ENCODE results near the gene BNIP3. TPM values are rescaled to one million over a fixed set of nuclear protein-coding genes. Genes with fewer than 3 reads are reported as not detected.
A peak's percentile ranks its signal among the peaks of the same experiment; 100 is the strongest.

The BNIP3 gene
- total RNA-seq, 1 donor from 2014 or later = 112 TPM

DNA sequence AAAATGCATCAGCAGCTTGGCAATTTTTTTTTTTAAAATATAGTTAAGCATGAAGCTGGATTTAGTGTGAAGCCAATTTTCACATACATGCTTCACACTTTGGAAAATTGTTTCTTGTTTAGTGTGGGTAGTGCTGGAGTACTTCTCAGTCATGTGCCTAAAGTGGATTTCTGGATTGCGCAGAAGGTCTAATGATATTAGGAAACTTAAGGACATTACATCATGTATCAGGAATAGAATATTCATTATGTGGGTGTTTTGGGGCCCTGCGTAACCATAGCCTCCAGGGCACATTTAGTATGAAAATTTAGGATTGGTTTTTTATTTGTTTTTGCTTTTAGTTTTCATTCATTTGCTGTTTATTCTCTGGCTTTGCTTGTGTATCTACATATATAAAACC, 28.8 kb upstream of the BNIP3 start:
- no peak overlapping the region for H3K27ac Mint-ChIP-seq (ENCODE audit: unreplicated experiment)
- no peaks in the 10 kb centered on the region for H3K4me1 ChIP-seq (ENCODE audit: insufficient read depth, low read length)
- no peak for FAIRE-seq
- H3K27me3 Mint-ChIP-seq (ENCODE audit: low read depth, unreplicated experiment) = peaks cover 10% of the 10 kb centered on the region
- DNase-seq (ENCODE audit: low read depth) = no peak
- H3K9me3 Mint-ChIP-seq (ENCODE audit: unreplicated experiment) = no peaks in the 10 kb centered on the region
- no peak overlapping the region for H3K4me2 ChIP-seq (ENCODE audit: low read length)
- no peaks in the 10 kb centered on the region for H4K20me1 ChIP-seq (ENCODE audit: insufficient read depth, low read length)
- no peak overlapping the region for H2AFZ ChIP-seq (ENCODE audit: low read depth, low read length)
- H3K9ac ChIP-seq (ENCODE audit: low read length) = no peak overlapping the region
- no peaks in the 10 kb centered on the region for H3K79me2 ChIP-seq (ENCODE audit: insufficient read depth, low read length)
- TF ChIP-seq, protein P1, sequence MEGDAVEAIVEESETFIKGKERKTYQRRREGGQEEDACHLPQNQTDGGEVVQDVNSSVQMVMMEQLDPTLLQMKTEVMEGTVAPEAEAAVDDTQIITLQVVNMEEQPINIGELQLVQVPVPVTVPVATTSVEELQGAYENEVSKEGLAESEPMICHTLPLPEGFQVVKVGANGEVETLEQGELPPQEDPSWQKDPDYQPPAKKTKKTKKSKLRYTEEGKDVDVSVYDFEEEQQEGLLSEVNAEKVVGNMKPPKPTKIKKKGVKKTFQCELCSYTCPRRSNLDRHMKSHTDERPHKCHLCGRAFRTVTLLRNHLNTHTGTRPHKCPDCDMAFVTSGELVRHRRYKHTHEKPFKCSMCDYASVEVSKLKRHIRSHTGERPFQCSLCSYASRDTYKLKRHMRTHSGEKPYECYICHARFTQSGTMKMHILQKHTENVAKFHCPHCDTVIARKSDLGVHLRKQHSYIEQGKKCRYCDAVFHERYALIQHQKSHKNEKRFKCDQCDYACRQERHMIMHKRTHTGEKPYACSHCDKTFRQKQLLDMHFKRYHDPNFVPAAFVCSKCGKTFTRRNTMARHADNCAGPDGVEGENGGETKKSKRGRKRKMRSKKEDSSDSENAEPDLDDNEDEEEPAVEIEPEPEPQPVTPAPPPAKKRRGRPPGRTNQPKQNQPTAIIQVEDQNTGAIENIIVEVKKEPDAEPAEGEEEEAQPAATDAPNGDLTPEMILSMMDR (IDR thresholded peaks at IDR 0.05; ENCODE audit: insufficient read depth, low read depth, low read length) = no peak
- TF ChIP-seq EZH2 (IDR thresholded peaks at IDR 0.05; ENCODE audit: insufficient read depth, low read length) = no peak
- no peak overlapping the region for H3K4me3 ChIP-seq (ENCODE audit: insufficient read depth, low read depth, low read length)
- no peak overlapping the region for H3K4me3 Mint-ChIP-seq (ENCODE audit: unreplicated experiment)
- H3K27me3 ChIP-seq (ENCODE audit: insufficient read depth, low read length) = peaks cover 11% of the 10 kb centered on the region
- no peaks in the 10 kb centered on the region for H3K4me1 Mint-ChIP-seq (ENCODE audit: low read depth, unreplicated experiment)
- peaks cover 2% of the 10 kb centered on the region for H3K36me3 Mint-ChIP-seq (ENCODE audit: low read depth, unreplicated experiment)
- no peaks in the 10 kb centered on the region for H3K36me3 ChIP-seq (ENCODE audit: insufficient read depth, low read length)
- H3K9me3 ChIP-seq (ENCODE audit: insufficient read depth, low read depth, low read length) = no peaks in the 10 kb centered on the region
- H3K27ac ChIP-seq (ENCODE audit: low read depth, low read length) = no peak overlapping the region

DNA sequence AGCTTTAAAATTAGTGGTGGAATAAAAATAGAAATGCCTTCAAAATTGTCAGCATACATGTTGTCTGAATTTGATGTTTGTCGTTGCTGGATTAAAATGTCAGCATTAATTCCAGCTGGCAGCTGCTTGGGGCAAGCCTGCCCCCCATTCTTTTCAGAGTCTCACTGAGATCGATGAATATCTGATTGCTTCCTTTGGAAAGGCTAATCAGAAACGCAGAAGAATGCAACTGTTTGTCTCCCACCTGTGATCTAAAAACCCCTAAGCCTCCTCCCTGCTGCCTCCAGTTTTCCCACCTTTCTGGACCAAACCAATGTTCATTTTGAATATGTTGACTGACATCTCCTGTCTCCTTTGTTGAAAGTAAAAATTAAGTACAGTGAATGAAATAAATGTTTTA, 27.9 kb upstream of the BNIP3 start:
- no peak for DNase-seq (ENCODE audit: low read depth)
- Histone ChIP-seq H2AFZ (ENCODE audit: low read depth, low read length) (no peak overlapping the region), H3K9me3 (ENCODE audit: insufficient read depth, low read depth, low read length) (peaks cover 3% of the 10 kb centered on the region), H3K4me3 (ENCODE audit: insufficient read depth, low read depth, low read length) (no peak overlapping the region), H3K4me2 (ENCODE audit: low read length) (no peak overlapping the region), H3K27ac (ENCODE audit: low read depth, low read length) (no peak overlapping the region), H3K79me2 (ENCODE audit: insufficient read depth, low read length) (no peaks in the 10 kb centered on the region), H3K4me1 (ENCODE audit: insufficient read depth, low read length) (no peaks in the 10 kb centered on the region), H3K9ac (ENCODE audit: low read length) (no peak overlapping the region), H4K20me1 (ENCODE audit: insufficient read depth, low read length) (no peaks in the 10 kb centered on the region), H3K27me3 (ENCODE audit: insufficient read depth, low read length) (peaks cover 11% of the 10 kb centered on the region), H3K36me3 (ENCODE audit: insufficient read depth, low read length) (no peaks in the 10 kb centered on the region)
- Mint-ChIP-seq H3K4me1 (ENCODE audit: low read depth, unreplicated experiment) (no peaks in the 10 kb centered on the region), H3K36me3 (ENCODE audit: low read depth, unreplicated experiment) (peaks cover 2% of the 10 kb centered on the region), H3K27ac (ENCODE audit: unreplicated experiment) (no peak overlapping the region), H3K9me3 (ENCODE audit: unreplicated experiment) (peaks cover 7% of the 10 kb centered on the region), H3K4me3 (ENCODE audit: unreplicated experiment) (no peak overlapping the region), H3K27me3 (ENCODE audit: low read depth, unreplicated experiment) (peaks cover 10% of the 10 kb centered on the region)
- TF ChIP-seq EZH2 (IDR thresholded peaks at IDR 0.05; ENCODE audit: insufficient read depth, low read length) = no peak
- TF ChIP-seq, protein P1 (IDR thresholded peaks at IDR 0.05; ENCODE audit: insufficient read depth, low read depth, low read length) = no peak
- FAIRE-seq = no peak

DNA sequence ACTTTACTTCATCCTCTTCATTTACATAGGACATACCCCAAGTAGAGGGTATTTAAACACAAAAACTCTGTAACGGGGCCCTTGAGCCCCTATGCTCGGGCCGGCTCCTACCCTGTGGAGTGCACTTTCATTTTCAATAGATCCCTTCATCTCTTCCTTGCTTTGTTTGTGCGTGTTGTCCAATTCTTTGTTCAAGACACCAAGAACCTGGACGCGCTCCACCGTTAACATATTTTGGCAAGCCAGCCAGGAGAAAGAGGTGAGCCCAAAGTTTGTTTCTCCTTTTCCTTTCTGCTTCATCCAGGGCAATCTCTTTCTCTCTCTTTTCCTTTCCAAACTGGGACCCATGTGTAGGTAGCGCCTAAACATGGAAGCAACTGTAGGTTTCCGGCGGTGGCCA, 26.0 kb upstream of the BNIP3 start:
- no peak for TF ChIP-seq EZH2 (IDR thresholded peaks at IDR 0.05; ENCODE audit: insufficient read depth, low read length)
- TF ChIP-seq, protein P1 (IDR thresholded peaks at IDR 0.05; ENCODE audit: insufficient read depth, low read depth, low read length) = no peak
- Mint-ChIP-seq H3K4me1 (ENCODE audit: low read depth, unreplicated experiment) (no peaks in the 10 kb centered on the region), H3K27me3 (ENCODE audit: low read depth, unreplicated experiment) (peaks cover 15% of the 10 kb centered on the region), H3K9me3 (ENCODE audit: unreplicated experiment) (peaks cover 11% of the 10 kb centered on the region), H3K27ac (ENCODE audit: unreplicated experiment) (peak overlapping the region; percentile 8), H3K36me3 (ENCODE audit: low read depth, unreplicated experiment) (peaks cover 2% of the 10 kb centered on the region), H3K4me3 (ENCODE audit: unreplicated experiment) (no peak overlapping the region)
- Histone ChIP-seq H3K36me3 (ENCODE audit: insufficient read depth, low read length) (no peaks in the 10 kb centered on the region), H3K4me1 (ENCODE audit: insufficient read depth, low read length) (no peaks in the 10 kb centered on the region), H3K4me3 (ENCODE audit: insufficient read depth, low read depth, low read length) (no peak overlapping the region), H4K20me1 (ENCODE audit: insufficient read depth, low read length) (no peaks in the 10 kb centered on the region), H3K27ac (ENCODE audit: low read depth, low read length) (no peak overlapping the region), H3K27me3 (ENCODE audit: insufficient read depth, low read length) (peaks cover 11% of the 10 kb centered on the region), H3K9me3 (ENCODE audit: insufficient read depth, low read depth, low read length) (peaks cover 3% of the 10 kb centered on the region), H3K79me2 (ENCODE audit: insufficient read depth, low read length) (no peaks in the 10 kb centered on the region), H3K9ac (ENCODE audit: low read length) (no peak overlapping the region), H3K4me2 (ENCODE audit: low read length) (no peak overlapping the region), H2AFZ (ENCODE audit: low read depth, low read length) (no peak overlapping the region)
- FAIRE-seq (no peak), DNase-seq (ENCODE audit: low read depth) (no peak)

Measured in astrocyte (in vitro differentiated cells and primary cell).